WERI-Rb-1 (cell line): ENCODE data around the gene RFX2.

ENCODE experiments used
- DNase-seq: peaks from one replicate; pipeline ENCODE4 v3.0.0-alpha.2; 2020
- H3K27ac ChIP-seq: fragments of 250-450 bp; sonication (Bioruptor Pico); 2 replicates; pipeline ENCODE4 v1.5.1; 2020; ENCODE audit warnings: mild to moderate bottlenecking, moderate library complexity
- H3K27me3 ChIP-seq: fragments of 250-450 bp; sonication (Bioruptor Pico); 2 replicates; pipeline ENCODE4 v1.5.1; 2021; ENCODE audit warnings: mild to moderate bottlenecking, low read depth, moderate library complexity; ENCODE audit not compliant: insufficient read depth, severe bottlenecking
- H3K36me3 ChIP-seq: fragments of 250-450 bp; sonication (Bioruptor Pico); 2 replicates; pipeline ENCODE4 v1.5.1; 2020; ENCODE audit warnings: mild to moderate bottlenecking, moderate library complexity
- H3K4me3 ChIP-seq: 2 replicates; pipeline ENCODE4 v1.5.1; 2011; ENCODE audit warnings: low read depth, mild to moderate bottlenecking, control low read depth, low read length
- H3K9me3 ChIP-seq: fragments of 250-450 bp; sonication (Bioruptor Pico); 2 replicates; pipeline ENCODE4 v1.5.1; 2021; ENCODE audit warnings: mild to moderate bottlenecking, moderate library complexity; ENCODE audit not compliant: severe bottlenecking
- CTCF ChIP-seq: IDR thresholded peaks from 2 replicates; pipeline ENCODE4 v1.5.1; 2011; ENCODE audit warnings: low read depth, mild to moderate bottlenecking, control low read depth, inconsistent platforms, low read length

Gene RFX2

GRCh38 chr19:6003976-6004375 is 106.3 kb downstream of the RFX2 start:
- H3K36me3 ChIP-seq = no peaks in the 10 kb centered on the region; the same call in 1 of the 2 replicates
- no peaks in the 10 kb centered on the region for H3K9me3 ChIP-seq
- no peak for DNase-seq
- H3K4me3 ChIP-seq = no peak overlapping the region
- no peak for TF ChIP-seq CTCF
- no peak overlapping the region for H3K27ac ChIP-seq
- H3K27me3 ChIP-seq = no peaks in the 10 kb centered on the region

GRCh38 chr19:6002591-6002990 is 107.7 kb downstream of the RFX2 start:
- Histone ChIP-seq H3K27ac (no peak overlapping the region), H3K36me3 (no peaks in the 10 kb centered on the region; the same call in 1 of the 2 replicates), H3K4me3 (no peak overlapping the region), H3K27me3 (no peaks in the 10 kb centered on the region), H3K9me3 (no peaks in the 10 kb centered on the region)
- no peak for DNase-seq
- no peak for TF ChIP-seq CTCF

- H3K36me3 ChIP-seq = no peaks in the 10 kb centered on the region; the same call in 1 of the 2 replicates
- no peak overlapping the region for H3K4me3 ChIP-seq
- no peaks in the 10 kb centered on the region for H3K27me3 ChIP-seq
- no peak for DNase-seq
- TF ChIP-seq CTCF = no peak
- no peaks in the 10 kb centered on the region for H3K9me3 ChIP-seq
- no peak overlapping the region for H3K27ac ChIP-seq
These were observed 110.0 kb downstream of the RFX2 start for GRCh38 chr19:6000228-6000847.

- no peaks in the 10 kb centered on the region; the same call in 1 of the 2 replicates for H3K36me3 ChIP-seq
- DNase-seq = no peak
- TF ChIP-seq CTCF = no peak
- H3K9me3 ChIP-seq = no peaks in the 10 kb centered on the region
- no peak overlapping the region for H3K4me3 ChIP-seq
- no peak overlapping the region for H3K27ac ChIP-seq
- H3K27me3 ChIP-seq = no peaks in the 10 kb centered on the region
These were observed 110.6 kb downstream of the RFX2 start for GRCh38 chr19:5999693-6000092.

GRCh38 chr19:5997371-5997770 is 112.9 kb downstream of the RFX2 start:
- H3K9me3 ChIP-seq = no peaks in the 10 kb centered on the region
- no peak overlapping the region for H3K4me3 ChIP-seq
- no peak for DNase-seq
- H3K36me3 ChIP-seq = no peaks in the 10 kb centered on the region; the same call in 1 of the 2 replicates
- no peak overlapping the region for H3K27ac ChIP-seq
- no peaks in the 10 kb centered on the region for H3K27me3 ChIP-seq
- TF ChIP-seq CTCF = peak; percentile 53
